PFSK-1 (cell line): Measurements from ENCODE around the gene SPATA16.

Source experiments
- TAF1 ChIP-seq: IDR thresholded peaks from 2 replicates; pipeline ENCODE4 v1.6.1; 2012; ENCODE audit warnings: low read length, control low read depth, borderline replicate concordance; ENCODE audit not compliant: insufficient read depth
- TF ChIP-seq, protein P1 (sequence below), 2 experiments: IDR thresholded peaks; 2 replicates each; pipeline versions ENCODE4 v1.6.1 to v1.8.0; 2011 to 2012; ENCODE audit warnings: low read depth in 2 of 2, low read length in 2 of 2, control low read depth in 1 of 2, inconsistent platforms in 1 of 2, mild to moderate bottlenecking in 1 of 2, moderate library complexity in 1 of 2; ENCODE audit not compliant: insufficient read depth in 1 of 2

DNA sequence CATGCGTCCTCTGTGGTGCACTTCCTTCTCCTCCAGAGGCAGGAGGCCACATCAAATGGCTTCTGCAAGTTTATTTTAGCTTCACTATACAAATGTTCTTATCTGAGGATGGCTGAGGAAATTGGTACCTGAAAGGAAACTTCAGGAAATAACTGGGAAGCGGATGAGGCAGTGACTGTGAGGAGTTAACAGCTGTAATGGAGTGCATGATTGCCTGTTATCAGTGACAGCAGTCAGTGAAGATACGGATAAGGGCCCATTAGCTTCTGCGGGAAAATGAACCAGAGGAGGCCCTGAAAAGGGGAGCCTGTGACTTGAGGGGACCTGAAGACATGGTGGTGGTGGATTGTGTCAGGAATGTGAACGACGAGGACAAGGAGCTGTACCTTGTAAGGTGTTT, 51.8 kb downstream of the SPATA16 start:
- TF ChIP-seq TAF1 = no peak
- TF ChIP-seq, protein P1, sequence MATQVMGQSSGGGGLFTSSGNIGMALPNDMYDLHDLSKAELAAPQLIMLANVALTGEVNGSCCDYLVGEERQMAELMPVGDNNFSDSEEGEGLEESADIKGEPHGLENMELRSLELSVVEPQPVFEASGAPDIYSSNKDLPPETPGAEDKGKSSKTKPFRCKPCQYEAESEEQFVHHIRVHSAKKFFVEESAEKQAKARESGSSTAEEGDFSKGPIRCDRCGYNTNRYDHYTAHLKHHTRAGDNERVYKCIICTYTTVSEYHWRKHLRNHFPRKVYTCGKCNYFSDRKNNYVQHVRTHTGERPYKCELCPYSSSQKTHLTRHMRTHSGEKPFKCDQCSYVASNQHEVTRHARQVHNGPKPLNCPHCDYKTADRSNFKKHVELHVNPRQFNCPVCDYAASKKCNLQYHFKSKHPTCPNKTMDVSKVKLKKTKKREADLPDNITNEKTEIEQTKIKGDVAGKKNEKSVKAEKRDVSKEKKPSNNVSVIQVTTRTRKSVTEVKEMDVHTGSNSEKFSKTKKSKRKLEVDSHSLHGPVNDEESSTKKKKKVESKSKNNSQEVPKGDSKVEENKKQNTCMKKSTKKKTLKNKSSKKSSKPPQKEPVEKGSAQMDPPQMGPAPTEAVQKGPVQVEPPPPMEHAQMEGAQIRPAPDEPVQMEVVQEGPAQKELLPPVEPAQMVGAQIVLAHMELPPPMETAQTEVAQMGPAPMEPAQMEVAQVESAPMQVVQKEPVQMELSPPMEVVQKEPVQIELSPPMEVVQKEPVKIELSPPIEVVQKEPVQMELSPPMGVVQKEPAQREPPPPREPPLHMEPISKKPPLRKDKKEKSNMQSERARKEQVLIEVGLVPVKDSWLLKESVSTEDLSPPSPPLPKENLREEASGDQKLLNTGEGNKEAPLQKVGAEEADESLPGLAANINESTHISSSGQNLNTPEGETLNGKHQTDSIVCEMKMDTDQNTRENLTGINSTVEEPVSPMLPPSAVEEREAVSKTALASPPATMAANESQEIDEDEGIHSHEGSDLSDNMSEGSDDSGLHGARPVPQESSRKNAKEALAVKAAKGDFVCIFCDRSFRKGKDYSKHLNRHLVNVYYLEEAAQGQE (IDR thresholded peaks at IDR 0.05; ENCODE audit: insufficient read depth in 1 of 2, low read depth in 2 of 2, low read length in 2 of 2) = no peak
